Fibroblast of the aortic adventitia (primary cell): Measurements from ENCODE around the gene FAS. TPM values are rescaled to one million over a fixed set of nuclear protein-coding genes. Genes with fewer than 3 reads are reported as not detected.

ENCODE experiments used
- DNase-seq: peaks from one replicate; pipeline ENCODE4 v3.0.0-alpha.2; 2010; ENCODE audit warnings: low read depth
- H3K4me3 ChIP-seq: 2 replicates; pipeline ENCODE4 v1.5.1; 2011; ENCODE audit warnings: low read depth, mild to moderate bottlenecking, control low read depth, low read length, moderate library complexity
- total RNA-seq: library from RNA; depleted of rRNA; stranded (reverse); fragments of >200 nt; gene quantifications from 2 replicates; pipeline ENCODE4 v1.2.3, GENCODE V29; 2012; ENCODE audit warnings: low replicate concordance
- TF ChIP-seq, protein P1 (sequence below): IDR thresholded peaks from 2 replicates; pipeline ENCODE4 v1.5.1; 2011; ENCODE audit warnings: mild to moderate bottlenecking, low read length, control low read depth, inconsistent platforms; ENCODE audit not compliant: insufficient read depth

FAS gene
- total RNA-seq: 55.5 and 61.9 TPM in 2 replicates

DNA sequence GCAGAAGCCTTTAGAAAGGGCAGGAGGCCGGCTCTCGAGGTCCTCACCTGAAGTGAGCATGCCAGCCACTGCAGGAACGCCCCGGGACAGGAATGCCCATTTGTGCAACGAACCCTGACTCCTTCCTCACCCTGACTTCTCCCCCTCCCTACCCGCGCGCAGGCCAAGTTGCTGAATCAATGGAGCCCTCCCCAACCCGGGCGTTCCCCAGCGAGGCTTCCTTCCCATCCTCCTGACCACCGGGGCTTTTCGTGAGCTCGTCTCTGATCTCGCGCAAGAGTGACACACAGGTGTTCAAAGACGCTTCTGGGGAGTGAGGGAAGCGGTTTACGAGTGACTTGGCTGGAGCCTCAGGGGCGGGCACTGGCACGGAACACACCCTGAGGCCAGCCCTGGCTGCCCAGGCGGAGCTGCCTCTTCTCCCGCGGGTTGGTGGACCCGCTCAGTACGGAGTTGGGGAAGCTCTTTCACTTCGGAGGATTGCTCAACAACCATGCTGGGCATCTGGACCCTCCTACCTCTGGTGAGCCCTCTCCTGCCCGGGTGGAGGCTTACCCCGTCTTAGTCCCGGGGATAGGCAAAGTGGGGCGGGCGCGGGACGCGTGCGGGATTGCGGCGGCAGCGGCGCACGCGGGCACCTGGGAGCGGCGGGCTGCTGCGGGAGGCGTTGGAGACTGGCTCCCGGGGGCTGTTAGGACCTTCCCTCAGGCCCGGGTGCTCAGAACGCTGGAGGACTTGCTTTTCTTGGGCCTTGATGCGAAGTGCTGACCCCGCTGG lies at the start of gene FAS:
TSS of gene FAS (plus strand) at position 415 of the 777 bp plus-strand sequence. CDS start at position 494, 79 bp downstream.
- H3K4me3 ChIP-seq: peak within 1 kb of the TSS; percentile 89
- TF ChIP-seq, protein P1, sequence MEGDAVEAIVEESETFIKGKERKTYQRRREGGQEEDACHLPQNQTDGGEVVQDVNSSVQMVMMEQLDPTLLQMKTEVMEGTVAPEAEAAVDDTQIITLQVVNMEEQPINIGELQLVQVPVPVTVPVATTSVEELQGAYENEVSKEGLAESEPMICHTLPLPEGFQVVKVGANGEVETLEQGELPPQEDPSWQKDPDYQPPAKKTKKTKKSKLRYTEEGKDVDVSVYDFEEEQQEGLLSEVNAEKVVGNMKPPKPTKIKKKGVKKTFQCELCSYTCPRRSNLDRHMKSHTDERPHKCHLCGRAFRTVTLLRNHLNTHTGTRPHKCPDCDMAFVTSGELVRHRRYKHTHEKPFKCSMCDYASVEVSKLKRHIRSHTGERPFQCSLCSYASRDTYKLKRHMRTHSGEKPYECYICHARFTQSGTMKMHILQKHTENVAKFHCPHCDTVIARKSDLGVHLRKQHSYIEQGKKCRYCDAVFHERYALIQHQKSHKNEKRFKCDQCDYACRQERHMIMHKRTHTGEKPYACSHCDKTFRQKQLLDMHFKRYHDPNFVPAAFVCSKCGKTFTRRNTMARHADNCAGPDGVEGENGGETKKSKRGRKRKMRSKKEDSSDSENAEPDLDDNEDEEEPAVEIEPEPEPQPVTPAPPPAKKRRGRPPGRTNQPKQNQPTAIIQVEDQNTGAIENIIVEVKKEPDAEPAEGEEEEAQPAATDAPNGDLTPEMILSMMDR: no peak
- DNase-seq: peak; percentile 67

DNA sequence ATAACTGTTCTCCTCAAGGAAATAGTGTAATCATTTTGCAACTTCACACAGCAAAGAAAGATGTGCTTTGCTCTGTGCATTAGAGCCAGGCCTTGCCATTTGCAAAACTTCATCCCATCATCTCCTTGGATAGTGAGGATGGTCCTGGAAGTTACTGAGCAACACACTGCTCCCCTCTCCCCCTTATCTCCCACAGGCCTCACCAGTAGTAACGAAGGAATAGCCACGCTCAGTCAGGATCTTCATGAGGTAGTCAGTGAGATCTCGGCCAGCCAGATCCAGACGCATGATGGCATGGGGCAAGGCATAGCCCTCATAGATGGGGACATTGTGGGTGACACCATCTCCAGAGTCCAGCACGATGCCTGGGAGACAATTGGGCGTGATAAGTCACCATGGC lies 49.6 kb upstream of the FAS start:
- H3K4me3 ChIP-seq: no peak overlapping the region
- TF ChIP-seq, protein P1: no peak
- no peak for DNase-seq

- no peak overlapping the region for H3K4me3 ChIP-seq
- TF ChIP-seq, protein P1: no peak
- DNase-seq: no peak
Measured at GRCh38 chr10:88943778-88944177, 46.8 kb upstream of the FAS start.

DNA sequence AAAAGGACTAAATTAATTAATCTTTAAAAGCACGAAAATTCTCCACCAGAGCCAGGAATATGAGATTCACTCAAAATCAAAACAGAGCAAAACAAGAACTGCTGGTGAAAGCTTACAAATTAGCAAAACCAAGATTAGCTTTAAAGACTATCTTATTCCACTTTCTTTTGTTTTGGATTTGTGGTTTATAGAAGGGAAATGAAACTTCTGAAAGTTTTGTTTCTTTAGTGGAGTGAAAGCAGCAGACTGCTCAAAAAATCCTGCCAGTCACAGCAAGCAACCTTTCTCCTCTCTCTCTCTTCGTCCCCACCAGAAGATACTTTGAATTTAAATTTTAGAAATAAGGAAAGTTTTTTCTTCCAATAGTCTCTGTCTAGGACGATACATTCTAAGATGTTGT lies 45.8 kb upstream of the FAS start:
- H3K4me3 ChIP-seq: no peak overlapping the region
- no peak for DNase-seq
- TF ChIP-seq, protein P1: no peak

- TF ChIP-seq, protein P1: no peak
Measured at GRCh38 chr10:88946200-88946599, 44.4 kb upstream of the FAS start.

GRCh38 chr10:88946965-88947590 lies 43.5 kb upstream of the FAS start:
- H3K4me3 ChIP-seq: no peak overlapping the region
- TF ChIP-seq, protein P1: no peak
- DNase-seq: no peak

More at GRCh38 chr10:88946200-88946599, 44.4 kb upstream of the FAS start:
- no peak overlapping the region for H3K4me3 ChIP-seq
- no peak for DNase-seq
